HUES48 (cell line): ENCODE data around the gene CAPN10.
"Not testable (repeated sequence)": the region's sequence is repeated elsewhere in the genome, so short reads cannot be mapped to it uniquely, and the experiment has no call there.

Source experiments
- H3K27ac ChIP-seq: one replicate; pipeline ENCODE4 v1.7.0; 2013; ENCODE audit warnings: low read depth, low read length, inconsistent platforms
- H3K27me3 ChIP-seq: 2 replicates; pipeline ENCODE4 v1.6.1; 2013; ENCODE audit warnings: mild to moderate bottlenecking, low read length; ENCODE audit not compliant: control insufficient read depth, insufficient read depth
- H3K36me3 ChIP-seq: 2 replicates; pipeline ENCODE4 v1.6.1; 2013; ENCODE audit warnings: low read length; ENCODE audit not compliant: control insufficient read depth, insufficient read depth
- H3K4me1 ChIP-seq: 2 replicates; pipeline ENCODE4 v1.6.1; 2013; ENCODE audit warnings: mild to moderate bottlenecking, low read length; ENCODE audit not compliant: control insufficient read depth, insufficient read depth
- H3K4me3 ChIP-seq: 2 replicates; pipeline ENCODE4 v1.5.1; 2013; ENCODE audit warnings: mild to moderate bottlenecking, low read depth, low read length
- H3K9ac ChIP-seq: 2 replicates; pipeline ENCODE4 v1.6.1; 2013; ENCODE audit warnings: mild to moderate bottlenecking, low read depth, low read length, moderate library complexity
- H3K9me3 ChIP-seq: 2 replicates; pipeline ENCODE4 v1.6.1; 2013; ENCODE audit warnings: low read length; ENCODE audit not compliant: control insufficient read depth, insufficient read depth

CAPN10 gene

DNA sequence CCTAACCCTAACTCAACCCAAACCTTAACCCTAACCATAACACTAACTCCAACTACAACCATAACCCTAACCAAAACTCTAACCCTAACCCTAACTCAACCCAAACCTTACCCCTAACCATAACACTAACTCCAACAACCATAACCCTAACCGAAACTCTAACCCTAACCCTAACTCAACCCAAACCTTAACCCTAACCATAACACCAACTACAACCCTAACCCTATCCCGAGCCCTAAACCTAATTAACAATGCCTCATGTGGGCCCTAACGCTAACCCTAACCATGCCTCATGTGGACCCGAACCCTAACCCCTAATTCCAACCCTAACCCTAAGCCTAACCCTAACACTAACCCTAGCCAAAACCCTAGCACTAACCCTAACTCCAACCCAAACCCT lies 27.2 kb downstream of the CAPN10 start:
- H3K9me3 ChIP-seq: peaks cover 32% of the 10 kb centered on the region
- H3K9ac ChIP-seq: no peak overlapping the region
- H3K4me3 ChIP-seq: no peak overlapping the region
- no peaks in the 10 kb centered on the region for H3K27me3 ChIP-seq
- H3K27ac ChIP-seq: no peak overlapping the region
- H3K36me3 ChIP-seq: no peaks in the 10 kb centered on the region
- H3K4me1 ChIP-seq: no peaks in the 10 kb centered on the region

DNA sequence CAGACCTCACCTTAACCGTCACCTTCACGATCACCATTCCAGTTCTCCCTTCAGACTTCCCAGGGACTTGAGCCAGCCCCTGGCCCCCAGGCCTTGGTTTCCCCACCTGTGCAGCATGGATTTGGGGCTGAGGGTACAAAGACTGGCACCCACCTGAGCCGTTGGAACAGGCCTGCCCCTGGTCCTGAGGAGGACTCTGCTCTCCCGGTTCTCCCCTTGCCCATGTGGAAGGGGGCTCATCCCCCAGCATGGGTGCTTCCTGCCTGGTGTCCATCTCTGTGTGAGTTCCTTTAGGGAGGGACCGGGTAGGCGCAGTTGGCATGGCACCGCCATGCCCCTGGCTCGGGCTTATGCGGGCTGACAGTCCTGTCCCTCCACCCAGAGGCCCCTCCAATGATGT lies 27.9 kb downstream of the CAPN10 start:
- Histone ChIP-seq H3K9me3 (peaks cover 37% of the 10 kb centered on the region), H3K27me3 (no peaks in the 10 kb centered on the region), H3K4me1 (no peaks in the 10 kb centered on the region)

DNA sequence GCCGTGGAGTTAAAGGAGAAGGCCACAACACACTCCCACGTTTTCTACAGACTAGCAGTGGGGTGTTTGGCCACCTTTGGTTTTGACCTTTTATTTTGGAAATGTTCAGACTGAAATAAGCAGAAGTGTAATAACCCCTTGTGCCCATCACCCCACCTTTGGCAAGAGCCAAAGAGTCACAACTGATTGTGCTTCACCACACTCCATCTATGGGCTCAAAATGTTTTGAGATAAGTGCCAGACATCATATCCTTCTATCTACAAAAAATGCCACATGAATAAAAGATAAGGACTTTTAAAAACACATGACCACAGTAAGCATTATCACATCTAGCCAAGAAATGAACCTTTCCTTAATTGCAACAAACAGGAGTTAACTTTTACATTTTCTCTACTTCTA lies 28.9 kb downstream of the CAPN10 start:
- Histone ChIP-seq H3K9ac (no peak overlapping the region), H3K27ac (no peak overlapping the region), H3K36me3 (no peaks in the 10 kb centered on the region), H3K27me3 (no peaks in the 10 kb centered on the region), H3K4me3 (no peak overlapping the region), H3K9me3 (peaks cover 39% of the 10 kb centered on the region), H3K4me1 (no peaks in the 10 kb centered on the region)

More for the DNA sequence above, 27.9 kb downstream of the CAPN10 start:
- no peak overlapping the region for H3K27ac ChIP-seq
- H3K9ac ChIP-seq: no peak overlapping the region
- H3K4me3 ChIP-seq: no peak overlapping the region
- H3K36me3 ChIP-seq: no peaks in the 10 kb centered on the region

DNA sequence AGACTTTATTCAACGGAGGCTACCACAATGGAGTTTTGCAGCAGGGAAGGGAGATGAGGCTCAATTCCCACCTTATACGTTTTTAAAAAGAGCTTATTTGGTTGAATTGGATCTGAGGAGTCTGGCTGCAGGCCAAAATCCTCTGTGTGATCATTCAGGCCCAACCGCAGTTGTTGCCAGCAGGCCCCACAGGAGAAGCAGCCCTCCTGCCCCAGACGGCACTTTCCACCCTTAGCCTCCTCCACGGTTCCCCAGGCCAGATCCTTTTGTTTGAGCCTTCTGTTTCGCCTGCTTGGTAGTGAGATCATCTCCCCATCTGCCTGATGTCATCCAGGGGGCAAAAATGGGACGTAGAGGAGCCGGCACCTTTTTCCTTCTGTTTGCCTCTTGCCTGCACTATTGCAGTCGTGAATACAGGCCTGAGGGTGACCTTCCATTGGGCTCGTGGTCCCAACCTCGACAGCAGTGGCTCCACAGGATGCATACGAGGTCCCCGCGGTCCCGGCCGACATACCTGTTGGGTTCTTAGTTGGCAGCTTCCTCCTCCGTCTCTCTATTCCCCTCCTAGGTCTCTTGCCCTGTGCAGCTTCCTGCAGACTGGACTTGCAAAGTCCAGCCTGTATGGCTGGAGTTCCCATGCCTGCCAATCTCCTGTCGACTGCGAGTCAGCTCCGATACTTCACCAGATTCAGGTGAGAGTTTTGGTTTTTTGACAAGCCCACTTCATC lies 29.4 kb downstream of the CAPN10 start:
- H3K4me1 ChIP-seq: no peaks in the 10 kb centered on the region
- no peak overlapping the region for H3K9ac ChIP-seq
- H3K27ac ChIP-seq: no peak overlapping the region
- no peak overlapping the region for H3K4me3 ChIP-seq
- no peaks in the 10 kb centered on the region for H3K36me3 ChIP-seq
- H3K9me3 ChIP-seq: peaks cover 39% of the 10 kb centered on the region
- H3K27me3 ChIP-seq: no peaks in the 10 kb centered on the region

DNA sequence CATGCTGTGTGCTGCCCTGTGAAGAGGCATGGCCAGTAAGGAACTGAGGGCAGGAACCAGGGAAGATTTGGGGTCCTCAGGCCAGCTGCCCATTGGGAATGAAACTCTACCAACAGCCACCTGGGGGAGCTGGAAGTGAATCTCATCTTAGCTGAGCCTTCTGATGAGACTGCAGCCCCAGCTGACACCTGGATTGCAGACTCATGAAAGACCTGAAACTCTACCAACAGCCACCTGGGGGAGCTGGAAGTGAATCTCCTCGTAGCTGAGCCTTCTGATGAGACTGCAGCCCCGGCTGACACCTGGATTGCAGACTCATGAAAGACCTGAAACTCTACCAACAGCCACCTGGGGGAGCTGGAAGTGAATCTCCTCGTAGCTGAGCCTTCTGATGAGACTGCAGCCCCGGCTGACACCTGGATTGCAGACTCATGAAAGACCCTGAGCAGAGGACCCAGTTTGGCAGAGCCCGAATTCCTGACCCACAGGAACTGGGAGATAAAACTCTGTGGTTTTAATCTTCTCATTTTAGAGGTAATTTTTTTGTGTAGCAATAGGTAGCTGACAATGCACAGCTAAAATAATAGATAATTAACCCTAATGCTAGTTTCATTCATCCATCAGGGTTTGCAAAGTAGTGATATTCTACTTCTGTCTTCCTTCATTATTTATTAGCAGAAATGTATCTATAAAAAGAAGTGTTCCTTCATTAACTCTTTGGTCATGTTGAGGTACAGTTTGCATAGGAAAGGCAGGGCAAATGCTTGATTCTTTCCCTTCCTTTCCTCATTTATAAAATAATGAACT lies 30.5 kb downstream of the CAPN10 start:
- not testable (repeated sequence) for H3K27me3 ChIP-seq, H3K27ac ChIP-seq, H3K9ac ChIP-seq, H3K36me3 ChIP-seq, H3K4me3 ChIP-seq, H3K4me1 ChIP-seq
- peaks cover 39% of the 10 kb centered on the region for H3K9me3 ChIP-seq

DNA sequence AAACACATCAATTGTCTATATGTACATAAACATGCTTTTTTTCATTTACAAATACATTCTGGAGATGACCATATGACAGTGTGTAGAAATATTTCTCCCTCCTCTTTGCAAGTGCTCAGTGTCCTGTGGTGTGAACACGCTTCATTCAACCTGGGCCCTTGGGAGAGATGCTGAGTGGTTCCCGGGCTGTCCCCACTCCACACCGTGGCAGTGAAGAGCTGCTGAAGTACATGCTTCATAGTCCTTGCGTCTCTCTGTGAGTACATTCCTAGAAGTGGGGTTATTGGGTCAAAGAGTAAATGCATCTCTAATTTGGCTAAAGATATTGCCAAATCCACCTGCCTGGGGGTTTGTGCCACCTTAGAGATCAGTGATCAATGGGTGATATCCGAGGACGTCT lies 32.2 kb downstream of the CAPN10 start:
- H3K27ac ChIP-seq: no peak overlapping the region
- peaks cover 38% of the 10 kb centered on the region for H3K9me3 ChIP-seq
- no peaks in the 10 kb centered on the region for H3K4me1 ChIP-seq

DNA sequence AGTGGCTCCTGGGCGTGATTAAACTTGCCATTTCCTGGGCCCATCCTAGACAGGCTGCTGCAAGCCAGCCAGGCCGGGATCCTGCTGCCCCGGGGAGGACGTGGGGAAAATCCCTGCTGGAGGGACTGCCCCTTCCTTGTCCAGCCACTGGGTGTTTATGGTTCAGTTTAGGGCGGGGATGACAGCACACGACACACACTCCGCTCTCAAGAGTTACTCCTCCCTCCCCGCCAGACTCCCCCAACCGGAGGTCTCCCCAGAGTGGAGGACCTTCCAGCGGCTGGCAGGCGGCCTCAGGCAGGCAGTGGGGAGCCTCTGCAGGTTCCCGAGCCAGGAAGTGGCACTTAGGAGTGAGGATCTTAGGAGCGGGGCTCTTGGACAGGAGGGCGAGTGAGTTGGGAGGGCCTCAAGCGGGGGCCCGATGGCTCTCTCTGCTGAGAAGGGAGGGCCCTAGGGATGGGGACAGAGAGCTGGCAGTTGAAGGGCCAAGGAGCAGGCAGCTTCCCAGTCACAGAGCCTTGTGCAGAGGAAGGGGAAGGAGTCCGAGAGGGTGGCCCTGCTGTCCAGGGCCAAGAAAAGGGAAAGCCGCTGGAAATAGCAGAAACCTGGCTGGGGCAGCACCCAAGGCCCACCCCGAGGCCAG lies 33.1 kb downstream of the CAPN10 start:
- Histone ChIP-seq H3K27me3 (no peaks in the 10 kb centered on the region), H3K4me1 (no peaks in the 10 kb centered on the region), H3K9ac (no peak overlapping the region), H3K36me3 (no peaks in the 10 kb centered on the region), H3K27ac (no peak overlapping the region), H3K4me3 (no peak overlapping the region), H3K9me3 (peaks cover 34% of the 10 kb centered on the region)

More for the DNA sequence above, 32.2 kb downstream of the CAPN10 start:
- no peaks in the 10 kb centered on the region for H3K36me3 ChIP-seq
- H3K9ac ChIP-seq: no peak overlapping the region
- H3K4me3 ChIP-seq: no peak overlapping the region
- H3K27me3 ChIP-seq: no peaks in the 10 kb centered on the region

DNA sequence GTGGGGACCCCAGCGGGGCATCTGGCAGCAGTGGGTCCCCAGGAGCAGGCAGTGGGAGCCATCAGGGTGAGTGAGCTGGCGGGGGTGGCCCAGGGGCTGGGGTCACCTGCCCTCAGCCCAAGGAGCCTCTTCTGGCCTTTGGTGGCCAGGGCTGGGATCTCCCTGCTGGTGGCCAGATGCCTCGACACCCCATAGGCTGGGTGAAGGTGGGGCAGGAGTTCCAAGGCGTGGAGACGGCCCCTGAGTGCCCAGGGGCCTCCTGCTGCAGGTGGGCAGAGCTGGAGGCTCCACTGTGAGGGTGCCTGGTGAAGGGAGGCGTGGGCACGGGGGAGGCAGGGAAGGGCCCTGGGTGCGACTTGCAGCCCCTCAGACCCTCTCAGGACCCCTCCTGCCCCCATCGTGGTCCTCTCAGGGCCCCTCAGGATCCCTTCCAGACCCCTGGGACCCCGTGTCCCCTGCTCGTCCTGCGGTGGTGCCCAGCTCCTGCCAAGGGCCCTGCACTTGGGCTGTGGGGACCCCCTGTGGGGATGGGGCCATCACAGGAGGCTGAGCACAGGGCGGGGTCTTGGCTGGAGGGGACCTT lies 33.7 kb downstream of the CAPN10 start:
- Histone ChIP-seq H3K4me1 (no peaks in the 10 kb centered on the region), H3K36me3 (no peaks in the 10 kb centered on the region), H3K27me3 (no peaks in the 10 kb centered on the region), H3K9ac (no peak overlapping the region), H3K9me3 (peaks cover 31% of the 10 kb centered on the region), H3K4me3 (no peak overlapping the region), H3K27ac (no peak overlapping the region)

DNA sequence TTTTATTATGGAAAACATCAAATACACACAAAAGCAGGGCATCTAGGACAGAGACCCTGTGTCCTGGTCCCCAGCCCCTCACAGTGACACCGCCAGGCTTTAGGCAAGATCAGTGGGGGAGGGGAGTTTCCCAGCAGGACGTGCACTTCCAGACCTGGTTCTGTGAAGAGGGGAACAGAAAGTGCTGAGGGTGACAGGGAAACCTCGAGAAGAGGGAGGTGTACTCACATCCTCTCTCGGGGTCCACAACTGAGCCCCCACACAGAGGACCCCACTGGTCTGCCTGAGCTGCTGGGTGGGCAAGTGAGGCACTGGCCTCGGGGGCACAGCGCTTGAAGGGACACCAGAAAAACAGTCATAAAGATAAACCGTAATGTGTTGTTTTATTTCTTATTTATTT lies 34.3 kb downstream of the CAPN10 start:
- H3K4me3 ChIP-seq: no peak overlapping the region
- H3K36me3 ChIP-seq: no peaks in the 10 kb centered on the region
- H3K9ac ChIP-seq: no peak overlapping the region
- H3K9me3 ChIP-seq: peaks cover 29% of the 10 kb centered on the region
- no peaks in the 10 kb centered on the region for H3K27me3 ChIP-seq
- no peak overlapping the region for H3K27ac ChIP-seq
- H3K4me1 ChIP-seq: no peaks in the 10 kb centered on the region

DNA sequence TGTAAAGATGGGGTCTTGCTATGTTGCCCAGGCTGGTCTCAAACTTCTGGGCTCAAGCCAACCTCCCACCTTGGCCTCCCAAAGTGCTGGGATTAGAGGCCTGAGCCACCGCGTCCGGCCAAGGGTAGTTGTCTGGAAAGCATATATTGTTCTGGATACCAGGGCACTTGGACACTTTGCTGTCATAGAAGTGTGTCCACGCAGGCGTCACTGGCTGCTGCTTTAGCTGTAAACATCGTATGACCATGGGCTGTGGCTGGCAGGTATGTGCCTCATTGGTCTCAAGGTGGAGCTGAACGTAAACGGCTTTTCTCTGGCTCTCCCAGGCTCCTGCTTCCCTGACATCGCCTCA lies 35.5 kb downstream of the CAPN10 start:
- no peak overlapping the region for H3K4me3 ChIP-seq
- H3K27ac ChIP-seq: no peak overlapping the region
- no peaks in the 10 kb centered on the region for H3K36me3 ChIP-seq
- H3K9me3 ChIP-seq: peaks cover 20% of the 10 kb centered on the region
- no peak overlapping the region for H3K9ac ChIP-seq
- H3K4me1 ChIP-seq: no peaks in the 10 kb centered on the region
- H3K27me3 ChIP-seq: no peaks in the 10 kb centered on the region
